Fibroblast of peridontal ligament (primary cell): ENCODE results near the gene PHPT1.

Experiments
- DNase-seq: peaks from one replicate; pipeline ENCODE4 v3.0.0-alpha.2; 2010; ENCODE audit errors: extremely low read depth

The PHPT1 gene

DNA sequence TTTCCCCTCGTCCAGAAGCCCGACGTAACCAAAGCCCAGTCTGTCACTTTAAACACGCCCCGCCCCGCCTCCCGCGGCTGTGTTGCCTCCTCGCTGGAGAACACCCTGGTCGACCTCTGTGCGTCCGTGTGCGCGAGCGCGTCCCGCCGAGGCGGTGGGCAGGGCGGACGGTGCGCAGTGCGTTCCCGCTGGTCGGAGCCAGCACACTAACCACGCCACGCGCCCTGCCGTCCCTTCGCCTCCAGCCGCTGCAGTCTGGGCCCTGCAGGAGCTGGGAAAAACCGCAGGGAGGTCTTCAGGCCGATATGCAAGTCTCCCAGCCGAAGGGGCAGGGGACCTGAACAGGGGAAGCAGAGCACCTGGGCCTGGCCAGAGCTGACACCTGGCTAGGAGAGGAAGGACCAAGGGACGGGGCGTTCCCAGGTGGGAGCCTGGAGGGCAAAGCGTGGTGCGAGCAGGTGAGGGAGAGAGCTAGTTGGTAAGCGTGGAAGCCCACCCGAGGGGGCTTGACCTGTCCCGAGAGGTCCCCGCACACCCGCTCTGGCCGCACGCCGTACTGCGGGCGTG is 1.3 kb upstream of the PHPT1 start:
- DNase-seq = peak; percentile 72

GRCh38 chr9:136848393-136849037 is 694 bp upstream of the PHPT1 start:
- no peak for DNase-seq

- no peak for DNase-seq
Observed at GRCh38 chr9:136849960-136850865, 1.0 kb downstream of the PHPT1 start.

DNA sequence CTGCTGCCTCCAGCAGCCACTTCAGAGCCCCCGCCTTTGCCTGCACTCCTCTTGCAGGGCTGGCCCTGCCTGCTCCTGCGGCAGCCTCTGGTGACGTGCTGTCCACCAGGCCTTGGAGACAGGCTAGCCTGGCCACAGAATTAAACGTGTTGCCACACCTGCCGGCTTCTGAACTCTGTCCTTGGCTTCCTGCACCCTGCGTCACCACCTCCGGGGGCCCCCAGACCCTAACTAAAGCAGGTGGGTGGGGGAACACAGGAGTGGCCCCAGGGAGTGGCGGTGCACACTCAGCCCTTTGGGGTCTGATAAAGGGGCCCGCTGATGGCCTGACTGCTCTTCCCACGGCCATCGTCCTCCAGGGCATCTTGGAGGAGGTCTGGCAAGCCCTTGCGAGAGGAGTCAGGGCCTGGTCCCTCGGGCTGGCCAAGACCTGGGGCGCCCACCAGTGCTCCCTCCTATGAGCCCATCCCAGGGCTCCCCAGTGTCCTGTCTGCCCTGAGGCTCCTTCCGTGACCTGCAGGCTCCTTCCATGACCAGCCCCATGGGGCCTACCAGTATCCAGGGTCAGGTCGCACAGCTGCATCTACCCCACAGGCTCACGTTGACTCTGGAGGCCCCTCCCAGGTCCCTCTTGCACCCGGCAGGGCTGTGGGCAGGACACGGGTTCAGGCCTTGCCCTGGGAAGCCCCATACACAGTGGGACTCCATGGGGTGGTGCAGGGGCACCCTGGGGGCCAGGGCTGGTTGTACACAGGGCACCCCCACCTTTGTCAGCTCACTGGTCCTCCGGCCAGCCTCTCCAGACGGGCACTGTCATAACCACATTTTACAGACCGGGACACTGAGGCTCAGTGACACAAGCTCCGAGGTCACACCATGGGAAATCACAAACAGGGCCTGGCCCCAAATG is 1.9 kb downstream of the PHPT1 start:
- no peak for DNase-seq

- no peak for DNase-seq
Observed at GRCh38 chr9:136851941-136852663, 2.9 kb downstream of the PHPT1 start, which contains the start of gene MAMDC4. MAMDC4 (plus strand) TSS chr9:136852346; CDS start chr9:136852417, 71 bp downstream.

GRCh38 chr9:136852664-136853595 is 3.7 kb downstream of the PHPT1 start:
- no peak for DNase-seq

DNA sequence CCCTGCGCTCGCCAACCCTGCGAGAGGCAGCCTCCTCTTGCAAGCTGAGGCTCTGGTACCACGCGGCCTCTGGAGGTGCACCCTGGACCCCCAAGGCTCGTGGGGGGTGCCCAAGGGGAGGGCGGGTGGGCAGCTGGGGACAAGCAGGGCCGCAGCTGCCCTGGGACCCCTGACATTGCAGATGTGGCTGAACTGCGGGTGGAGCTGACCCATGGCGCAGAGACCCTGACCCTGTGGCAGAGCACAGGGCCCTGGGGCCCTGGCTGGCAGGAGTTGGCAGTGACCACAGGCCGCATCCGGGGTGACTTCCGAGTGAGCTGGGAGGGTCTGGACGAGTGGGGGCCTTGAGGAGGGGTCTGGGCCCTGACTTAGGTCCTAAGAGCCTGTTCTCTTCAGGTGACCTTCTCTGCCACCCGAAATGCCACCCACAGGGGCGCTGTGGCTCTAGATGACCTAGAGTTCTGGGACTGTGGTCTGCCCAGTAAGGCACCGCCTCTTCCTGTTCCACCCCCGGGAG is 4.4 kb downstream of the PHPT1 start:
- DNase-seq = no peak

DNA sequence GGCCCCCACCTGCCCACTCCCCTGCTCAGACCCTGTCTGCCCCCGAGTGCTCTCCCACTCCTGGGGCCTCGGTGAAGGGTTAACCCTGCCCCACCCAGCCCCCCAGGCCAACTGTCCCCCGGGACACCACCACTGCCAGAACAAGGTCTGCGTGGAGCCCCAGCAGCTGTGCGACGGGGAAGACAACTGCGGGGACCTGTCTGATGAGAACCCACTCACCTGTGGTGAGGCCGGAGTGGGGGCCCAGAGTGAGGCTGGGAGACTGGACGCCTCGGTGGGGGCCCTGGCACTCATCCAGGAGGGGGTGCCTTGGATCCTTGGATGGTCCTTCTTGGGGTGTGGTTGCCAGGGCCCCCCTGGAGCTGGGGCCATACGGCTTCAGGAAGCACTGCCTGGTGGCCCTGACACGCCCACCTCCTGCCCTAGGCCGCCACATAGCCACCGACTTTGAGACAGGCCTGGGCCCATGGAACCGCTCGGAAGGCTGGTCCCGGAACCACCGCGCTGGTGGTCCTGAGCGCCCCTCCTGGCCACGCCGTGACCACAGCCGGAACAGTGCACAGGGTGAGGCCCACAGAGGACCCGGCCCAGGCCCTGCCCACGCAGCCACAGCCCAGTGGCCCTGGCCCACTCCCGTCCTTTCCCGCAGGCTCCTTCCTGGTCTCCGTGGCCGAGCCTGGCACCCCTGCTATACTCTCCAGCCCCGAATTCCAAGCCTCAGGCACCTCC is 5.1 kb downstream of the PHPT1 start:
- no peak for DNase-seq

DNA sequence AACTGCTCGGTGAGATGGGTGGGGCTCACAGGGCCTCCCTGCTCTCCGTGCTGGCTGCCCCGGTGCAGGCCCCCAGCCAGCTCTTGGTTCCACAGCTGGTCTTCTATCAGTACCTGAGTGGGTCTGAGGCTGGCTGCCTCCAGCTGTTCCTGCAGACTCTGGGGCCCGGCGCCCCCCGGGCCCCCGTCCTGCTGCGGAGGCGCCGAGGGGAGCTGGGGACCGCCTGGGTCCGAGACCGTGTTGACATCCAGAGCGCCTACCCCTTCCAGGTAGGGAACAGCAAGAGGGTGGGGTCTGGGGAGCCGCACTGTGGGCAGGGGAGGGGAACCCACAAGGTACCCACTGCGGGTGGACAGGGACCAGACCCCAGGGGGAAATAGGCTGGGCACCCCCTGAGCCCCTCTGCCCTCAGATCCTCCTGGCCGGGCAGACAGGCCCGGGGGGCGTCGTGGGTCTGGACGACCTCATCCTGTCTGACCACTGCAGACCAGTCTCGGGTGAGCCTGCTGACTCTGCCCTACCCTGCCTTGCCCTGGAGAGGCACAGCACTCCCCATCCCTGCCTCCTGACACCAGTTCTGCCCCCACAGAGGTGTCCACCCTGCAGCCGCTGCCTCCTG is 5.7 kb downstream of the PHPT1 start:
- no peak for DNase-seq

GRCh38 chr9:136855461-136856078 is 6.4 kb downstream of the PHPT1 start:
- no peak for DNase-seq

DNA sequence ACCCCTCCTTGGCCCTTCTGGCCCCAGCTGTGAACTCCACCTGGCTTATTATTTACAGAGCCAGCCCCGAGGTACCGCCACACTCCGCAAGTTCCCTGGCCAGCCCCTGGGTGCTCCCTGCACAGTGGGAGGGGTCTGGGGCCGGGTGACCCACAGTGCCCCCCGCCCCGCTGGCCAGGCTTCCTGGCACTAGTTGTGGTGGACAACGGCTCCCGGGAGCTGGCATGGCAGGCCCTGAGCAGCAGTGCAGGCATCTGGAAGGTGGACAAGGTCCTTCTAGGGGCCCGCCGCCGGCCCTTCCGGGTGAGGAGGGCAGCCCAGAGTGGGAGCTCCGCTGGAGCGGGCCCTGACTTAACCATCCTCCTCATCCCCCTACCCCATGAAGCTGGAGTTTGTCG is 6.9 kb downstream of the PHPT1 start:
- no peak for DNase-seq

- no peak for DNase-seq
Observed at GRCh38 chr9:136856541-136857141, 7.4 kb downstream of the PHPT1 start.

DNA sequence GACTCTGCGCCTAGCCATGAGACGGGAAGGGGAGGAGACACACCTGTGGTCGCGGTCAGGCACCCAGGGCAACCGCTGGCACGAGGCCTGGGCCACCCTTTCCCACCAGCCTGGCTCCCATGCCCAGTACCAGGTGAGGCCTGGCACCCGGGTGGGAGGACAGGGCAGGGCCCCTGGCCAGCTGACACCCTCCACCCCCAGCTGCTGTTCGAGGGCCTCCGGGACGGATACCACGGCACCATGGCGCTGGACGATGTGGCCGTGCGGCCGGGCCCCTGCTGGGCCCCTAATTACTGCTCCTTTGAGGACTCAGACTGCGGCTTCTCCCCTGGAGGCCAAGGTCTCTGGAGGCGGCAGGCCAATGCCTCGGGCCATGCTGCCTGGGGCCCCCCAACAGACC is 8.0 kb downstream of the PHPT1 start:
- DNase-seq = no peak

- DNase-seq = no peak
Observed at GRCh38 chr9:136857581-136858412, 8.6 kb downstream of the PHPT1 start.

- no peak for DNase-seq
Observed at GRCh38 chr9:136858452-136858843, 9.2 kb downstream of the PHPT1 start.

DNA sequence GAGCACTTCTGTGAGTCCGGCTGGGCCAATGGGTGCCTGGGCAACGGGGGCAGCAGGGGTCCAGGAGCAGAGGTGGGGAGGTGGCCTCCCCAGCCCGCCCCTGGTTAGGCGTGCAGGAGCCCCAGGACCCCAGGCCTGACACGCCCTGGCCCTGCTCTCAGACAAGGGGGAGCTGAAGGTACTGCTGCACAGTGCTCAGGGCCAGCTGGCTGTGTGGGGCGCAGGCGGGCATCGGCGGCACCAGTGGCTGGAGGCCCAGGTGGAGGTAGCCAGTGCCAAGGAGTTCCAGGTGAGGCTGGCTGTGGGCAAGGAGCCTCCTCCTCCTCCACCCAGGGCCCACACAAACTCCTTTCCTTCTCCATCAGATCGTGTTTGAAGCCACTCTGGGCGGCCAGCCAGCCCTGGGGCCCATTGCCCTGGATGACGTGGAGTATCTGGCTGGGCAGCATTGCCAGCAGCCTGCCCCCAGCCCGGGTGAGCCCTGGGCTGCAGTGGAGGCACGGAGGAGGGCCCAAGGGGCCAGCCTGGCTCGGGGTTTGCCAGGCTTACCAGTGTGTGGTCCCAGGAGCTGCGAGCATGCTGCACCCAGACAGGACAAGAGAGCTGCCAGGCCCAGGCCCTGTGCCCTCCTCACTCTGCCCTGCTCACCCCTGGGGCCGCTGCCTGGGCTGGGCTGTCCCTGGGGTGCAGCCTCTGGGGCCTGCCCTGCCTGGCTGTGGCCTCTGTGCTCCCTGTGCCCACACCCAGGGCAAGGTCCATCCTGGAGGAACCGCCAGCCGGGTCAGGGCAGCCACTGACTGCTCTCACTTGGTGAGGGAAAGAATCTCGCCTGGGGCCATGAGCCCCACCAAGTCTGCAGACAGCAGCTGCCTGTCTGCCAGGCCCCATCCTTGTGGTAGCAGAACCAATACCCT is 9.9 kb downstream of the PHPT1 start:
- peak; percentile 54 for DNase-seq
